Ishikawa (cell line): Measurements from ENCODE around the gene MTUS2.

ENCODE experiments used
- CEBPB ChIP-seq: IDR thresholded peaks from 2 replicates; pipeline ENCODE4 v1.6.1; 2012
- CREB1 ChIP-seq: IDR thresholded peaks from 2 replicates; pipeline ENCODE4 v1.6.1; 2012; ENCODE audit warnings: low read depth
- EGR1 ChIP-seq: IDR thresholded peaks from 2 replicates; pipeline ENCODE4 v1.6.1; 2012
- EP300 ChIP-seq: IDR thresholded peaks from 2 replicates; pipeline ENCODE4 v1.6.1; 2012; ENCODE audit warnings: borderline replicate concordance
- FOXM1 ChIP-seq: IDR thresholded peaks from 2 replicates; pipeline ENCODE4 v1.6.1; 2012; ENCODE audit warnings: low read depth, borderline replicate concordance
- NFIC ChIP-seq: IDR thresholded peaks from 2 replicates; pipeline ENCODE4 v1.6.1; 2012
- RAD21 ChIP-seq: IDR thresholded peaks from 2 replicates; pipeline ENCODE4 v1.6.1; 2012; ENCODE audit warnings: low read depth
- TAF1 ChIP-seq: IDR thresholded peaks from 2 replicates; pipeline ENCODE4 v1.6.1; 2012; ENCODE audit warnings: low read depth, mild to moderate bottlenecking
- TCF12 ChIP-seq: IDR thresholded peaks from 2 replicates; pipeline ENCODE4 v1.6.1; 2012; ENCODE audit warnings: low read depth
- TEAD4 ChIP-seq: IDR thresholded peaks from 2 replicates; pipeline ENCODE4 v1.6.1; 2012
- USF1 ChIP-seq: IDR thresholded peaks from 2 replicates; pipeline ENCODE4 v1.6.1; 2012
- YY1 ChIP-seq: IDR thresholded peaks from 2 replicates; pipeline ENCODE4 v1.6.1; 2012; ENCODE audit warnings: low read depth
- ZBTB7A ChIP-seq: IDR thresholded peaks from 2 replicates; pipeline ENCODE4 v1.6.1; 2012; ENCODE audit warnings: low read depth
- TF ChIP-seq, protein P1 (sequence below): IDR thresholded peaks from 2 replicates; pipeline ENCODE4 v1.6.1; 2012
- TF ChIP-seq, protein P2 (sequence below): IDR thresholded peaks from 2 replicates; pipeline ENCODE4 v1.6.1; 2012; ENCODE audit warnings: low read depth, mild to moderate bottlenecking

MTUS2 gene

GRCh38 chr13:28942906-28943305 is 122.8 kb downstream of the MTUS2 start:
- TF ChIP-seq CREB1, result no peak
- TF ChIP-seq YY1, result no peak
- no peak for TF ChIP-seq ZBTB7A
- TF ChIP-seq FOXM1, result no peak
- TF ChIP-seq CEBPB, result no peak
- no peak for TF ChIP-seq EP300
- no peak for TF ChIP-seq TCF12
- TF ChIP-seq, protein P1, sequence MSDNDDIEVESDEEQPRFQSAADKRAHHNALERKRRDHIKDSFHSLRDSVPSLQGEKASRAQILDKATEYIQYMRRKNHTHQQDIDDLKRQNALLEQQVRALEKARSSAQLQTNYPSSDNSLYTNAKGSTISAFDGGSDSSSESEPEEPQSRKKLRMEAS, result no peak
- TF ChIP-seq NFIC, result no peak
- TF ChIP-seq, protein P2, sequence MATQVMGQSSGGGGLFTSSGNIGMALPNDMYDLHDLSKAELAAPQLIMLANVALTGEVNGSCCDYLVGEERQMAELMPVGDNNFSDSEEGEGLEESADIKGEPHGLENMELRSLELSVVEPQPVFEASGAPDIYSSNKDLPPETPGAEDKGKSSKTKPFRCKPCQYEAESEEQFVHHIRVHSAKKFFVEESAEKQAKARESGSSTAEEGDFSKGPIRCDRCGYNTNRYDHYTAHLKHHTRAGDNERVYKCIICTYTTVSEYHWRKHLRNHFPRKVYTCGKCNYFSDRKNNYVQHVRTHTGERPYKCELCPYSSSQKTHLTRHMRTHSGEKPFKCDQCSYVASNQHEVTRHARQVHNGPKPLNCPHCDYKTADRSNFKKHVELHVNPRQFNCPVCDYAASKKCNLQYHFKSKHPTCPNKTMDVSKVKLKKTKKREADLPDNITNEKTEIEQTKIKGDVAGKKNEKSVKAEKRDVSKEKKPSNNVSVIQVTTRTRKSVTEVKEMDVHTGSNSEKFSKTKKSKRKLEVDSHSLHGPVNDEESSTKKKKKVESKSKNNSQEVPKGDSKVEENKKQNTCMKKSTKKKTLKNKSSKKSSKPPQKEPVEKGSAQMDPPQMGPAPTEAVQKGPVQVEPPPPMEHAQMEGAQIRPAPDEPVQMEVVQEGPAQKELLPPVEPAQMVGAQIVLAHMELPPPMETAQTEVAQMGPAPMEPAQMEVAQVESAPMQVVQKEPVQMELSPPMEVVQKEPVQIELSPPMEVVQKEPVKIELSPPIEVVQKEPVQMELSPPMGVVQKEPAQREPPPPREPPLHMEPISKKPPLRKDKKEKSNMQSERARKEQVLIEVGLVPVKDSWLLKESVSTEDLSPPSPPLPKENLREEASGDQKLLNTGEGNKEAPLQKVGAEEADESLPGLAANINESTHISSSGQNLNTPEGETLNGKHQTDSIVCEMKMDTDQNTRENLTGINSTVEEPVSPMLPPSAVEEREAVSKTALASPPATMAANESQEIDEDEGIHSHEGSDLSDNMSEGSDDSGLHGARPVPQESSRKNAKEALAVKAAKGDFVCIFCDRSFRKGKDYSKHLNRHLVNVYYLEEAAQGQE, result no peak
- no peak for TF ChIP-seq TEAD4
- TF ChIP-seq TAF1, result no peak
- TF ChIP-seq USF1, result no peak

- TF ChIP-seq, protein P2, result no peak
- no peak for TF ChIP-seq CREB1
- no peak for TF ChIP-seq TEAD4
- no peak for TF ChIP-seq USF1
- TF ChIP-seq RAD21, result no peak
- no peak for TF ChIP-seq NFIC
- TF ChIP-seq TCF12, result no peak
- TF ChIP-seq CEBPB, result no peak
- no peak for TF ChIP-seq ZBTB7A
- TF ChIP-seq EGR1, result no peak
- no peak for TF ChIP-seq EP300
- TF ChIP-seq TAF1, result no peak
- TF ChIP-seq YY1, result no peak
- no peak for TF ChIP-seq FOXM1
- TF ChIP-seq, protein P1, result no peak
Observed at GRCh38 chr13:28953714-28954418, 133.7 kb downstream of the MTUS2 start.

- TF ChIP-seq EGR1 (no peak), NFIC (no peak), FOXM1 (no peak), TEAD4 (no peak), CREB1 (no peak), EP300 (no peak), USF1 (no peak), ZBTB7A (no peak), TAF1 (no peak), YY1 (no peak), TCF12 (no peak), RAD21 (no peak), CEBPB (no peak)
- TF ChIP-seq, protein P2, result no peak
- TF ChIP-seq, protein P1, result no peak
Observed at GRCh38 chr13:28954419-28954725, 134.2 kb downstream of the MTUS2 start.

DNA sequence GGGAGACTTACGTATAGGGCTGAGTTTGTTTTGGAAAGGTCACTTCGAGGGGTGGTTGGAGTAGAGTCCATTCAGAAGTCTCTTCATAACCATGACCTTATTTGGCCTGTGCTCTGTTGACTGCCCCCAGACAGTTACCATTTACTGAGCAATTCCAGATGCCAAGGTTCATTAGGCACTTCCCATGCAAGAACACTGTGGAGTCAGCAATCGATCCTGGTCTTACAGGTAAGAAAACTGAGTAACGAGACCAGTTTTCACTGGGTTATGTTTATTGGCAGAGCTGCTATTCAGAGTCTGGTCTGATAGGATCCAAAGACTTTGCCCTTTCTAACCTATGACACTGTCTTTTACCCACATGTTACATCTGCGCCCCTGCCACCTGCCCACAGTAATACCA is 134.7 kb downstream of the MTUS2 start:
- TF ChIP-seq ZBTB7A (no peak), NFIC (no peak), RAD21 (no peak), CREB1 (no peak), USF1 (no peak), EP300 (no peak), FOXM1 (no peak), EGR1 (no peak), YY1 (no peak), TEAD4 (no peak), TCF12 (no peak), CEBPB (no peak)
- TF ChIP-seq, protein P1, result no peak
